ENCODE results near the gene CHST8. TPM values are rescaled to one million over a fixed set of nuclear protein-coding genes. Genes with fewer than 3 reads are reported as not detected.

Gene CHST8
- total and polyA plus RNA-seq, 2 of the 13 experiments (the other 11 are each of a cell fraction or from before 2014, with no cell fraction given) = not detected

DNA sequence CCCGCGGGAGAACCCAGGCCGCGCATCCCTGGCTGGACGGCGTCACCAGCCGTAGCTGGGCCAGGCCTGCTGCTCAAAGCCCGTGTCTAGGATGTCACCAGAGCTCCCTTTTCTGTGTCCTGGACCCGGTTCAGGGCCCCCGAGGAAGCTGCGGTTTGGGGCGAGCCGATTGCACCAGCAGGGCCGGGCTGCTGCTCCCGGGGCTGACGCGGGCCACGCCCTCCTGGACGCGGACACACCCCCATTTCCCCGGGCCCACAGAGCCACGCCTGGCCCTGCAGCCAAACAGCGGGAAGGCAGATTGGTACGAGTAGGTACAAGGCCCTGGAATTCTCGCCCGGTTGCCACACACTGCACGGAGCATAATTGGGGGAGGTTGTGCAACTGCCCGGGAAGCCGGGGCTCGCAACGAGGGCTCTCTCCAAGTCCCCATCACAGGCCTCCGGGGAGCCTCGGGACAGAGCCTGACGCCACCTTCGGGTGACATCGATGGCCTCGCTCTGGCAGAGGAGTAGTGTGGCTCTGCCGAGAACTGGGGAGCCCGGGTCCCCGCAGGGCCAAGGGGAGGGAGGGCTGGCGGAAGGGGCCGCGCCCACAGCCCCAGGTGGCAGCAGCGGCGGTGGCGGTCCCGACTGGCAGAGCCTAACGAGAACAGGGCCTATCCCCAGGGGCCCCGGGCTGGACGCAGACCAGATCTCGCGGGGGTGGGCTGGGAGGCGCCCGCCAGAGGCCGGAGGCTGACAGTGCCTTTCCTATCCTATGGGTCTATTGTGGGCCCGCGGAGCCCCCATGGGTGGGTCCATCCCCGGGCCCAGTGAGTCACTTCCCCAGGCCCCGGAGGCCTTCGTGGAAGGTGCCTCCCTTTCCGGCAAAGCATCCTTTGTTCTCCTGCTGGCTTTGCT lies 198.4 kb downstream of the CHST8 start (continued):
- TF ChIP-seq, protein P1, sequence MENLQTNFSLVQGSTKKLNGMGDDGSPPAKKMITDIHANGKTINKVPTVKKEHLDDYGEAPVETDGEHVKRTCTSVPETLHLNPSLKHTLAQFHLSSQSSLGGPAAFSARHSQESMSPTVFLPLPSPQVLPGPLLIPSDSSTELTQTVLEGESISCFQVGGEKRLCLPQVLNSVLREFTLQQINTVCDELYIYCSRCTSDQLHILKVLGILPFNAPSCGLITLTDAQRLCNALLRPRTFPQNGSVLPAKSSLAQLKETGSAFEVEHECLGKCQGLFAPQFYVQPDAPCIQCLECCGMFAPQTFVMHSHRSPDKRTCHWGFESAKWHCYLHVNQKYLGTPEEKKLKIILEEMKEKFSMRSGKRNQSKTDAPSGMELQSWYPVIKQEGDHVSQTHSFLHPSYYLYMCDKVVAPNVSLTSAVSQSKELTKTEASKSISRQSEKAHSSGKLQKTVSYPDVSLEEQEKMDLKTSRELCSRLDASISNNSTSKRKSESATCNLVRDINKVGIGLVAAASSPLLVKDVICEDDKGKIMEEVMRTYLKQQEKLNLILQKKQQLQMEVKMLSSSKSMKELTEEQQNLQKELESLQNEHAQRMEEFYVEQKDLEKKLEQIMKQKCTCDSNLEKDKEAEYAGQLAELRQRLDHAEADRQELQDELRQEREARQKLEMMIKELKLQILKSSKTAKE (CRISPR knock-in tag; IDR thresholded peaks at IDR 0.05; ENCODE audit: borderline replicate concordance) = no peak
- TF ChIP-seq ZNF329 (CRISPR knock-in tag; IDR thresholded peaks at IDR 0.05; ENCODE audit: low read depth) = no peak
- TF ChIP-seq, protein P2, sequence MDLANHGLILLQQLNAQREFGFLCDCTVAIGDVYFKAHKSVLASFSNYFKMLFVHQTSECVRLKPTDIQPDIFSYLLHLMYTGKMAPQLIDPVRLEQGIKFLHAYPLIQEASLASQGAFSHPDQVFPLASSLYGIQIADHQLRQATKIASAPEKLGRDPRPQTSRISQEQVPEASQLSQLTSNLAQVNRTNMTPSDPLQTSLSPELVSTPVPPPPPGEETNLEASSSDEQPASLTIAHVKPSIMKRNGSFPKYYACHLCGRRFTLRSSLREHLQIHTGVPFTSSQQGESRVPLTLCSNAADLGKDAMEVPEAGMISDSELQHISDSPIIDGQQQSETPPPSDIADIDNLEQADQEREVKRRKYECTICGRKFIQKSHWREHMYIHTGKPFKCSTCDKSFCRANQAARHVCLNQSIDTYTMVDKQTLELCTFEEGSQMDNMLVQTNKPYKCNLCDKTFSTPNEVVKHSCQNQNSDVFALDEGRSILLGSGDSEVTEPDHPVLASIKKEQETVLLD (CRISPR knock-in tag; IDR thresholded peaks at IDR 0.05; ENCODE audit: low read depth) = 0 out of 2 replicates have a peak, but pooled peaks have one; percentile 41
- TF ChIP-seq SMAD9 (CRISPR knock-in tag; IDR thresholded peaks at IDR 0.05) = no peak
- no peak for TF ChIP-seq NR1H2 (CRISPR knock-in tag; IDR thresholded peaks at IDR 0.05; ENCODE audit: borderline replicate concordance, low read depth)
- no peak for TF ChIP-seq NFKBIZ (CRISPR knock-in tag; IDR thresholded peaks at IDR 0.05)
- no peak for TF ChIP-seq ZNF232 (CRISPR knock-in tag; IDR thresholded peaks at IDR 0.05; ENCODE audit: borderline replicate concordance)
- TF ChIP-seq SNAI1 (CRISPR knock-in tag; IDR thresholded peaks at IDR 0.05; ENCODE audit: borderline replicate concordance) = no peak
- TF ChIP-seq ZNF253 (CRISPR knock-in tag; IDR thresholded peaks at IDR 0.05; ENCODE audit: borderline replicate concordance) = no peak
- TF ChIP-seq, protein P3, sequence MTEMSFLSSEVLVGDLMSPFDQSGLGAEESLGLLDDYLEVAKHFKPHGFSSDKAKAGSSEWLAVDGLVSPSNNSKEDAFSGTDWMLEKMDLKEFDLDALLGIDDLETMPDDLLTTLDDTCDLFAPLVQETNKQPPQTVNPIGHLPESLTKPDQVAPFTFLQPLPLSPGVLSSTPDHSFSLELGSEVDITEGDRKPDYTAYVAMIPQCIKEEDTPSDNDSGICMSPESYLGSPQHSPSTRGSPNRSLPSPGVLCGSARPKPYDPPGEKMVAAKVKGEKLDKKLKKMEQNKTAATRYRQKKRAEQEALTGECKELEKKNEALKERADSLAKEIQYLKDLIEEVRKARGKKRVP (CRISPR knock-in tag; IDR thresholded peaks at IDR 0.05) = peak in 1 of 2 experiments; percentile 75; a peak in 2 of 4 replicates
- TF ChIP-seq PAWR (CRISPR knock-in tag; IDR thresholded peaks at IDR 0.05; ENCODE audit: borderline replicate concordance) = no peak
- TF ChIP-seq ETV6 (CRISPR knock-in tag; conservative IDR thresholded peaks at IDR 0.05) = no peak
- peak; percentile 22 for TF ChIP-seq XRCC5 (optimal IDR thresholded peaks at IDR 0.05; ENCODE audit: low read length)
- TF ChIP-seq RBFOX2 (IDR thresholded peaks at IDR 0.05; ENCODE audit: low read depth, low read length) = peak; percentile 37; the same call in 1 of the 2 replicates
- peak; percentile 77 for TF ChIP-seq CEBPG (CRISPR knock-in tag; IDR thresholded peaks at IDR 0.05)
- TF ChIP-seq, protein P4, sequence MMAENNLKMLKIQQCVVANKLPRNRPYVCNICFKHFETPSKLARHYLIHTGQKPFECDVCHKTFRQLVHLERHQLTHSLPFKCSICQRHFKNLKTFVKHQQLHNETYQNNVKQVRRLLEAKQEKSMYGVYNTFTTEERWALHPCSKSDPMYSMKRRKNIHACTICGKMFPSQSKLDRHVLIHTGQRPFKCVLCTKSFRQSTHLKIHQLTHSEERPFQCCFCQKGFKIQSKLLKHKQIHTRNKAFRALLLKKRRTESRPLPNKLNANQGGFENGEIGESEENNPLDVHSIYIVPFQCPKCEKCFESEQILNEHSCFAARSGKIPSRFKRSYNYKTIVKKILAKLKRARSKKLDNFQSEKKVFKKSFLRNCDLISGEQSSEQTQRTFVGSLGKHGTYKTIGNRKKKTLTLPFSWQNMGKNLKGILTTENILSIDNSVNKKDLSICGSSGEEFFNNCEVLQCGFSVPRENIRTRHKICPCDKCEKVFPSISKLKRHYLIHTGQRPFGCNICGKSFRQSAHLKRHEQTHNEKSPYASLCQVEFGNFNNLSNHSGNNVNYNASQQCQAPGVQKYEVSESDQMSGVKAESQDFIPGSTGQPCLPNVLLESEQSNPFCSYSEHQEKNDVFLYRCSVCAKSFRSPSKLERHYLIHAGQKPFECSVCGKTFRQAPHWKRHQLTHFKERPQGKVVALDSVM (CRISPR knock-in tag; IDR thresholded peaks at IDR 0.05) = no peak
- TF ChIP-seq, protein P5, sequence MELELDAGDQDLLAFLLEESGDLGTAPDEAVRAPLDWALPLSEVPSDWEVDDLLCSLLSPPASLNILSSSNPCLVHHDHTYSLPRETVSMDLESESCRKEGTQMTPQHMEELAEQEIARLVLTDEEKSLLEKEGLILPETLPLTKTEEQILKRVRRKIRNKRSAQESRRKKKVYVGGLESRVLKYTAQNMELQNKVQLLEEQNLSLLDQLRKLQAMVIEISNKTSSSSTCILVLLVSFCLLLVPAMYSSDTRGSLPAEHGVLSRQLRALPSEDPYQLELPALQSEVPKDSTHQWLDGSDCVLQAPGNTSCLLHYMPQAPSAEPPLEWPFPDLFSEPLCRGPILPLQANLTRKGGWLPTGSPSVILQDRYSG (CRISPR knock-in tag; IDR thresholded peaks at IDR 0.05) = no peak
- TF ChIP-seq EZH2 (conservative IDR thresholded peaks at IDR 0.05; ENCODE audit: low read depth, low read length) = no peak
- no peak for TF ChIP-seq YY1 (IDR thresholded peaks at IDR 0.05; ENCODE audit: insufficient read depth, insufficient replicate concordance, low read depth, low read length)
- TF ChIP-seq KDM4B (CRISPR knock-in tag; IDR thresholded peaks at IDR 0.05) = no peak
- no peak for TF ChIP-seq LCORL (IDR thresholded peaks at IDR 0.05)
- peak; percentile 73 for TF ChIP-seq LCORL (CRISPR knock-in tag; IDR thresholded peaks at IDR 0.05)

Measured in HepG2 (cell line).